Measurements from ENCODE around the gene PGBD1. TPM values are rescaled to one million over a fixed set of nuclear protein-coding genes. Genes with fewer than 3 reads are reported as not detected.

PGBD1 gene, protein sequence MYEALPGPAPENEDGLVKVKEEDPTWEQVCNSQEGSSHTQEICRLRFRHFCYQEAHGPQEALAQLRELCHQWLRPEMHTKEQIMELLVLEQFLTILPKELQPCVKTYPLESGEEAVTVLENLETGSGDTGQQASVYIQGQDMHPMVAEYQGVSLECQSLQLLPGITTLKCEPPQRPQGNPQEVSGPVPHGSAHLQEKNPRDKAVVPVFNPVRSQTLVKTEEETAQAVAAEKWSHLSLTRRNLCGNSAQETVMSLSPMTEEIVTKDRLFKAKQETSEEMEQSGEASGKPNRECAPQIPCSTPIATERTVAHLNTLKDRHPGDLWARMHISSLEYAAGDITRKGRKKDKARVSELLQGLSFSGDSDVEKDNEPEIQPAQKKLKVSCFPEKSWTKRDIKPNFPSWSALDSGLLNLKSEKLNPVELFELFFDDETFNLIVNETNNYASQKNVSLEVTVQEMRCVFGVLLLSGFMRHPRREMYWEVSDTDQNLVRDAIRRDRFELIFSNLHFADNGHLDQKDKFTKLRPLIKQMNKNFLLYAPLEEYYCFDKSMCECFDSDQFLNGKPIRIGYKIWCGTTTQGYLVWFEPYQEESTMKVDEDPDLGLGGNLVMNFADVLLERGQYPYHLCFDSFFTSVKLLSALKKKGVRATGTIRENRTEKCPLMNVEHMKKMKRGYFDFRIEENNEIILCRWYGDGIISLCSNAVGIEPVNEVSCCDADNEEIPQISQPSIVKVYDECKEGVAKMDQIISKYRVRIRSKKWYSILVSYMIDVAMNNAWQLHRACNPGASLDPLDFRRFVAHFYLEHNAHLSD
- total RNA-seq: 3.5 and 5.8 TPM in 2 replicates

DNA sequence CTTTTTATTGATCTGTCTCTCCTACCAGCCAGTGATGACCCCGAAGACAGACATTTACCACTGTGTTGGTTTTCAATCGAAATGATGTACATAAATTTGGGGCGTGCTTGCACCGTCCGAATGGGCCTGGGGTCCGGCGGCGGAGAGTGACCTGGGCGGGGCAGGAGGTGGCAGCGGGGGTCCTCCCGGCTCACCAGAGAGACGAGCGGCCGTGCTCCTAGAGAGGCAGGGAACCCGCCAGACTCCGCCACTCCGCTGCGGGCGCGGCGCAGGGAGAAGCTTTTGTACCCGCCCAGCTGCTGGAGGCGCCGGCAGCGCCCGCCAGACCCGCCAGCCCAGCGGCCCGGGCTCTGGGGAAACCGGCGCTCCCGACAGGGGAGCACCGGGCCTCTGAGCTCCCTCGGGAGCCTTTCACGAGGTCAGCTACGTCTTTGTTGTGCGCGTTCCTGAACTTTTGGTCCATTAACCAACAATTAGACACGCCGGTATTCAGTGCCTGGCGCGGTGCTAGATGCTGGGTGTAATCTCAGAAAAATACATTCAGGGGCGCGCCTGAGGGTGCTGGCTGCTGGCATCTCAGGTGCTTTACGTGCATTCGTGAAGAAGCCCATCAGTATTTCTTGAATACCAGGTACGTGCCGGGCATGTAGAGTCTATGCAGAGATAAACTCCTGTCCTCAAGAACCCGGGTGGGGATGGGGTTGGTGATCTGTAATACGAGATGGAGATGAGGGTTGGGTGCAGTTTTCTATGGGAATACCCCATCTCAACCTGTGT, at the start of gene PGBD1:
Gene PGBD1 (plus strand): TSS at position 285 of the 777 bp plus-strand sequence. CDS start 2,242 bp downstream, outside the sequence.

DNA sequence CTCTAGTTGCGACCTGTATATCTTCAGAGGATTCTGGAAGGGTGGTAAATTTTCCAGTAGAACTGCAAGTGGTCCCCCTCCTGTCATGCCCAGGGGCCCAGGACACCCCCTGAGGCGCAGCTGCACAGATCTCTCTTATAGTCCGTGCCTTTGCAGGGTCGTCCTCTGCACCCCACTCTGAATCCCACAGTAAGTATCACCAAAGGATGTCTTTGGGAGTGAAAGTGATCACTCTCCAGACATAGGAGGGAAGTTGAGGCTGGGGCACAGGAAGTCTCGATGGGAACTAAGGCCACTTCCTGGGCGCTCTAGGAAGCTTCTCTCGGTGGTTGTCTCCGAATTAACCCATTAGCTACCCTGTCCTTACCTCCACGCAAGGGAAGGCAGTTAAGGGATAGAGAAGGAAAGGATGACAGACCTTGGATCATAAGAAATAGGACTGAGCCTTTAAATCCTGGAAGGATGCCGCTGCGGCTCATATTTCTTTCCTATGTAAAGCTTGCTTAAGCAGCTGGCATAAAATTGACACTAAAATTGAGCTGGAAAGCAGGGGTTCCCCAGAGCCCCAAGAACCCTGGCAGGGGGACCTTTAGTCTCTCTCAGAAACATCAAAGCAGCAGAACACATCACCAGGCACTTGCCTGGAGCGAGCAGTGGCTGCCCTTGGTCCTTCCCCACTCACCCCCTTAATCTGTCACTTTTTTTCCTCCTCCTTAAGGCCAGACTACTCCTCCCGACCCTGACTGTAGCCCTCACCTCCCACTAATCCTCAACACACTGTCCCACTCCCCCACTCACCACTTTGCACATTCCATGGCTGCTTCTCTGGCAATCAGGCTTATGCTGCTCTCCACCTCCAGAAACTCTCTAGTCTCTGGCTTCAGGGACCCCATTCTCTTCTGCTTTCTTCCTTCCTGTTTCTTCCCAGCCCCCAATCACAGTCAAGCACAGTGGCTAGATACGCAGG, 29.1 kb upstream of the PGBD1 start, which contains the start of gene ZKSCAN4:
Gene ZKSCAN4 (minus strand): TSS at position 261 of the 967 bp plus-strand sequence. CDS start 289 bp downstream, outside the sequence.

DNA sequence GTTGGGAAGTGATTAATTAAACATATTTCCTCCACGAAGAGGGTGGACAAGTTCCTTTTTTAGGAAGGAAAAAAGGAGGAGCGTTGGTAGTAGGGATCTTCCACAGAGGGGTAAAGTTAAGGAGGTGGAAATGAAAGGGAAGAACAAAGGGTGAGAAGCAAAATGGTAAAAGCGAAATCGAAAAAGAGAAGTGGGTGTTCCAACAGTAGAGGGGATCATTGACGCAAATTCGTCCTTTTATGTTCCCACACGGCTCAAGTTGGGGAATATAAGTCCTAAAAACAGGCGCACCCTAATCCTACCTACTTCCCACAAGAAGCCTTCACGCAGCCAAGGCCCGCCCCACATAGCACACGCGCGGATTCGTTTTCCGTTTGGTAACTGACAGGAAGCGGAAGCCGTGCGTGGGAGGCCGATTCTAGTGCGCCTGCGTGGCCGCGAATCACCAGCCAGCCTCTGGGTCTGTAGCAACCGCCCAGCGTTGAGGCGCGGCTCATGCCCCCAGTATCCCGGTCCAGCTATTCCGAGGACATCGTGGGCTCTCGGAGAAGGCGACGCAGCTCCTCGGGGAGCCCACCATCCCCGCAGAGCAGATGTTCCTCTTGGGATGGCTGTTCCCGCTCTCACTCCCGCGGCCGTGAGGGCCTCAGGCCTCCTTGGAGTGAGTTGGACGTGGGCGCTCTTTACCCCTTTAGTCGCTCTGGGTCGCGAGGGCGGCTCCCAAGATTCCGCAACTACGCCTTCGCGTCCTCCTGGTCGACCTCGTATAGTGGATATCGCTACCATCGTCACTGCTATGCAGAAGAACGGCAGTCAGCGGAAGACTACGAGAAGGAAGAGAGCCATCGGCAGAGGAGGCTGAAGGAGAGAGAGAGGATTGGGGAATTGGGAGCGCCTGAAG, 22.2 kb upstream of the PGBD1 start, which contains the start of gene NKAPL:
Gene NKAPL (plus strand): TSS at position 421 of the 901 bp plus-strand sequence. CDS start 75 bp downstream, at position 496.

DNA sequence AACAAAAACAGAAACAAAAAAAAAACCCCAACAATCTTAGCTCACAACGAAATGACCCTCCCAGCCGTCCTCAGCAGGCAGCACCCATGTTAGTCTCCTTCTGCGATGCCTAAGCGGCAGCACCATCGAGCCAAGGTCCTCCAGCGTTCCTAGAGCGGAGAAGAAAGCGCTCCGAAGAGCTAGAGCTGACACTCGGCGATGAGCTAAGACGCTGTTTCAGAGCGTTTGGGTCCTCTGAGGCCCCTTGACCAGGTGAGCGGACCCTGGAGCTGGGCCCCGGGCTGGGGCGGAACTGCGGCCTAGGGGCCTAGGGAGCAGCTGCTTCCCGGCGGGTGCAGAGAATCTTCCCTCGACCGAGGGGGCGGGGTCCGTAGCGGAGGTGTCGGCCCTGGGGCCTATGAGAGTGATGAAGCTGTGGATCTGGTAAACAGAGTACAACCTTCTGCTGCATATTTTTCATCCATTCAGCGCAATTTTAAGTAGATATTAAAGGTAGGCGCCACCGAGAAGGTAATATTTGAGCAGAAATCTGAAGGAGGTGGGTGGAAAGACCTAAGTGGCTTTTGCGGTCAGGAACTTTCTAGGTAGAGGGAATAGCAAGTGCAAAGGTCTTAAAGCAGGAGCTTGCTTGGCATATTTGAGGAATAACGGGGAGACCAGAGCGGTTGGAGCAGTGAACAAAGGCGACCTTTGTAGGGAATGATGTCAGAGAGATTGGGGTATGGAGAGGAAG, 14.2 kb upstream of the PGBD1 start, which contains the start of gene ZSCAN26:
Gene ZSCAN26 (plus strand): TSS at position 182 of the 733 bp plus-strand sequence. CDS start 4,777 bp downstream, outside the sequence.

DNA sequence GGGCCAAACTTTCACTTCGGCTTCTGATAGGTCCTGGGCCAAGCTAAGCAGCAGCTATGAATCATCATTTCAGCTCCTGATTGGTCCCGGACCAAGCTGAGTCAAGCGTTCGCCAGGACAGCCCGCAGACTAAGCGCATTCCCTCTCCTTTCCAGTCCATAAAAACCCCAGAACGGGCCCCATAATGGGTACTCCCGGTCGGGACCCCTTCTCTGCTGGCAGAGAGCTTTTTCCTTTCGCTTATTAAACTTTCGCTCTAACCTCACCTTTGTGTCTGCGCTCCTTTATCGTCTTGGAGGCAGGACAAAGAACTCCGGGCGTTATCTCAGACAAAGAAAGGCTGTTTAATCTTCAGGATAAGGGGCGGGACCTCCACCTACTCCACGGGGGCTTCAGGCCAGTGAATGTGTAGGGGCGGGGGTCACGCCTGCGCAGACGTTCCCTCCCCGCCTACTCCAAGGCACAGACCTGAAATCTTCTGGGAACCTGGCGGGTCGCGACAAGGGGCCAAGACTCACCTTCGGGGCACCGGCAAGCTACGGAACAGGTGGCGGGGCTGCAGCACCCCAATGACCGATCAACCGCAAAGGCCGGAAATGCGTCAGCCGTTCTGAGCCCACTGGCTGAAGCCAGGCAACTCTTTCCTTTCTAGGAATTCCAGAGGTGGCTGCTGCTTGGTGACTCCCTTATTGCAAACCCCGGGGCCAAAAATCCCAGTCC, 54.4 kb downstream of the PGBD1 start, which contains the start of gene ZSCAN31:
Gene ZSCAN31 (minus strand): TSS at position 585 of the 720 bp plus-strand sequence. CDS start 6,465 bp downstream, outside the sequence.

DNA sequence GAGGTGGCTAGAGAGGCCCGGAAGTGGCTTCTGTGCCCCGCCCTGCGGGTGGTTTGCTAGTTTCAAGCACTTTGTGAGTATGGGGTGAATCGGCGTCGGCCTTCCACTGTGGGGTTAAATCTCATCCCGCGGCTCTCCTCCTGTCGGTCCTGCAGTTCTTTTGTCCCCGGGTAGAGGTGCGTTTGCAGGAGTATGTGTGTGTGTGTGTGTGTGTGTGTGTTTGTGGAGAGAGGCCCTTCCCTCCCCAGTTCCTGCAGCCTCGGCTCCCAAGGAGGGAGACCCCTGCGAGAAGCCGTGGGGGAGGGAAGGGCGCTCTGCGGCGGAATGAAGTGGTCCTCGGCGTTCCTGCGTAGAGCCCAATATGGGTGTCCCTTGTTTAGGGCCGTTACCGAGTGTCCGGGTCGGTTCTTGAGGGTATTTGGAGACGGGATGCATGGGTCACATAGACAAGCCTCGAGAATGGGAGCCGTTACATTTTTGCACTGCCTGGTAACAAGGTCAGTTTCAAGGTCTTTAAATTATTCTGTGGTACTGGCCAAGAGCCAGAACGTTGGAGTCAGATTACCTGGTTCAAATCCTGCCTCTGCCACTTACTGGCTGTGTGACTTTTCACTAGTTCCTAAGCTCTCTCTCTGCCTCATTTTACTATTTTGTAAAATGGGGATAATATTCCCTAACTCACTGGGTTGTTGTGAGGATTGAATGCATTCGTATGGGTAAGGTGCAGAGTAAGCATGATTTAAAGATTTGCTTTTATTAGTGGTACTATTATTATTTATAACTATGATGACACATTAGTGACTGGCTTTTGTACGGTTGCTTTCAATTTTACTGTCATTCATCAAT, 68.7 kb downstream of the PGBD1 start, which contains the start of gene ZKSCAN3:
Gene ZKSCAN3 (plus strand): TSS at position 56 of the 846 bp plus-strand sequence. CDS start 9,640 bp downstream, outside the sequence.

Other genes with a start within 250 kb of the PGBD1 start
- gene ZNF165, start 201.0 kb upstream of the PGBD1 start, total RNA-seq: 0.26 and 0.33 TPM in 2 replicates
- 13.4 and 17.2 TPM in 2 replicates for gene ZSCAN16, start 157.0 kb upstream of the PGBD1 start, total RNA-seq
- gene ZKSCAN8, start 139.7 kb upstream of the PGBD1 start, total RNA-seq: 13.7 and 19.5 TPM in 2 replicates
- gene ZSCAN9, start 56.3 kb upstream of the PGBD1 start, total RNA-seq: 6.0 and 8.5 TPM in 2 replicates
- 2.7 and 5.4 TPM in 2 replicates for gene ZKSCAN4, start 29.3 kb upstream of the PGBD1 start, total RNA-seq
- gene NKAPL, start 22.3 kb upstream of the PGBD1 start, total RNA-seq: 0.26 and 0.43 TPM in 2 replicates
- gene ZSCAN26, start 14.4 kb upstream of the PGBD1 start, total RNA-seq: 5.5 and 13.1 TPM in 2 replicates
- gene ZSCAN31, start 54.6 kb downstream of the PGBD1 start, total RNA-seq: 10.2 TPM in 2 replicates
- gene ZKSCAN3, start 68.4 kb downstream of the PGBD1 start, total RNA-seq: 2.2 and 6.3 TPM in 2 replicates
- 3.7 and 5.1 TPM in 2 replicates for gene ZSCAN12, start 118.2 kb downstream of the PGBD1 start, total RNA-seq
- 2.5 TPM in 1 of 2 replicates, not detected in the other for gene ZSCAN23, start 161.9 kb downstream of the PGBD1 start, total RNA-seq
- not detected in 2 replicates for gene GPX6, start 234.2 kb downstream of the PGBD1 start, total RNA-seq
- gene GPX5, start 244.3 kb downstream of the PGBD1 start, total RNA-seq: not detected in 2 replicates